GM19452 (cell line): ENCODE measurements around the gene MYH15.
A peak's percentile ranks its signal among the peaks of the same experiment; 100 is the strongest.

Experiments
- ATAC-seq: cut with Tn5 transposase; IDR thresholded peaks from one replicate; pipeline ENCODE4 v1.9.1; 2021; ENCODE audit not compliant: unreplicated experiment

The MYH15 gene

DNA sequence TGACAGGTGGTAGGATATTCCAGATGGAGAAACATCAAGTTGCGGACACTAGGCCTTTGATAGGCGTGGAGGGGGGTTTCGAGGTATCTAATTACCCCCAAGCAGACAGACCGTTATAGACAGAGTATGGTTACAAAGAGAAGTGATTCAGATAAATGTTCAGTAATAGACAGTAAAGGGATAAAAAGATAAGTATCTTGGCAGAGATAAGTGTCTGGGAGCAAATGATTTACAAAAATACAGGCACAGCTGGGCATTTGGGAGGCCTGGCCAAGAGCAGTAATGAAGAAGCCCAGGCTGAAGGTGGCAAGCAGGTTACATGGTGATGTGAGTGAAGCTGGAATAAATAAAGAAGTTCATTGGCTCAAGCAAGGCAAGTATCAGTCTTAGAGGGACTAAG is 659 bp upstream of the MYH15 start:
- ATAC-seq = no peak

DNA sequence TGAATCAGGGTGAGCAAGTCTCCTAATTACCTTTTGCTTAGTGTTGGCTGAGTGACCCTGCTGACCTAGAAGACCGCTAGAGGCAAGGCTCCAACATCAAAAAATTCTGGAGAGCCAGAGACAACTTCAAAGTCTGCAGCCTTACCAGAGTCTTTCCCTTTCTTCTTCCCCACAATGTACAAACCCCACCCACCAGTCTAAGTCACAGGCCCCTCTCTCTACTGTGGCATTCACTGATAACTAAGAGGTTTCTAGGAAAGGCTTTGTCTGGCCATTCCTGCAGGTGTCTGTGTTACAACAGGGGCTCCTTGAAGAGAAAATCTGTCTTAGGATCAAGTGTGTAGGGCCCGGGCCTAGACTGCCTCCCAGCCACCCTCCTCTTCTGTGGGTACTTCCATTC is 525 bp downstream of the MYH15 start:
- no peak for ATAC-seq

DNA sequence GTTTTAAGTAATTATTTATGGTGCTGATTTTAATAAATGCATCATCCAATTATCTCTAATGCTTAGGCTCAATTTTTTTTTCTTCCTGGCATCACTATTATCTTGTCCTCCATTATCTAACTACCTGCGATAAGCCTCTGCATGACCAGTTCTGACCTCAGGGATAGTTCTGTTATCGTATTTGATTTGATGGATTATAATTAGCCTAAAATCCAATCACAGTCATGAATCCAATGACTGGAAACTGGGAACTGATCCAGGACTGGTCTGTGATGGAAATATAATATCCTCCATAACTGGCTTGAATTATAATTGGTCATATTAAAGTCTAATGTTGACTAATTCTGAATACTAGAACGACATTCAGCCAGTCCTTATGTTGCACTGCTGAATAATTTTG is 1.1 kb downstream of the MYH15 start:
- no peak for ATAC-seq

DNA sequence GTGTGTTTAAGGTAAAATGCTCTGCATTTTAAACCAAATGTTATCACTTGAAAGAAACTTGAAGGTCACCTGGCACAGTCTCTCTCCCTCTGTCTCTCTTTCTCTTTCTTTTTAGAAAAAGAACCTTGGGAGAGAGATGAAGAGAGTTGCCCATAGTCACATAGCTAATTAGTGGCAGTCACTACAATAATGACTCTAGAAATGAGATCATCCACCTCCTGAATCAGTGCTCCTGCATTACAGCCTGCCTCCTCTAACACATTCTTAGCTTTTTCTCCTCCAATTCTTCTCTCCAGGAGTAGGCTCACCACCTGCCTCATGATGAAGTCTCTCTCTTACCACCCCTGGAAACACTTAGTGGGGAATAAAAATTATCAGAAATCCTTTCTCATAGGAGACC is 2.5 kb downstream of the MYH15 start:
- no peak for ATAC-seq

DNA sequence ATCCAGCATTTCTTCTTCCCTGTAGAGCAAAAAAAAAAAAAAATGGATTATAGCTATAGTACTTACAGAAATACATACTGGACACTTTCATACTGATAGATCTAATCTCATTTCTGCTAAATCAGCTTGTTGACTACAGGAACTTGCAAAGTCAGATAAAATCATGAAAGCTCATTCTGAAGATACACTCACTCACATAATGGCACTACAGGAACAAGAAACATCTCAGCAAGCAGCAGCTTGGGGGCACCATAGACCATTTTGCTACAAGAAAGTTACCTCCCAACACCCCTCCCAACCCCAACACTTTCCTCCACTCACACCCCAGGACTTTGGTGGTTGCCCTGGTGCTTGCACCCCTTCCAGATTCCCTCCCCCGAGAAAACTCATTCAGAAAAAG is 4.6 kb downstream of the MYH15 start:
- no peak for ATAC-seq

DNA sequence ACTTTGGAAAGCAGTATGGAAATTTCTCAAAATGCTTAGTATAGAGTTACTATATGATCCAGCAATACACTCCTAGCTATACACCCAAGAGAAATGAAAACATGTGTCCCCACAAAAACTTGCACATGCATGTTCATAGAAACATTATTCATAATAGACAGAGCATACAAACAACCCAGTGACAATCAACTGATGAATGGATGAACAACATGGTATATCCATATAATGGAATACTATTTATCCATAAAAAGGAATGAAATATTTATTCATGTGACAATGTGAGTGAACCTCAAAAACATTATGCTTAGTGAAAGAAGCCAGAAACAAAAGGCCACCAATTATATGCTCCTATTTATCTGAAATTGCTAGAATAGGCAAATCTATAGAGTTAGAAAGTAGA is 6.7 kb downstream of the MYH15 start:
- ATAC-seq = no peak

DNA sequence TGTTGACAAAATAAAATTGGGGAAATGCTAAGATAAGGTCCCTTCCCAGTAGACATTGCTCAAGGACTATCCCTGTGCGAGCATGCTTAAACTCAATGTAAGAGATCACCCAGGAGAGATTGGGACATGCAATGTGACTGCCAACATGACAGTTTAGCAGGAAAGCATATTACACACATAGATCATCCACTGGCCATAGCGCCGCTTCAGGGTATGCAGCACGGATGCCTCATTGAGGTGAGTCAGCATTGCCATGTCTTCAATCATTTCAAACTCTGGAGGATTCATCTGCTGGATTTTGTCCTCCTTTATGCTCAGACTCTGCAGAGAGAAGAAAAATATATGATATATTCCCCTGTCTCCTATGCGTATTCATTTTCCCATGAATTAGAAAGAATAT is 8.9 kb downstream of the MYH15 start:
- ATAC-seq = no peak

DNA sequence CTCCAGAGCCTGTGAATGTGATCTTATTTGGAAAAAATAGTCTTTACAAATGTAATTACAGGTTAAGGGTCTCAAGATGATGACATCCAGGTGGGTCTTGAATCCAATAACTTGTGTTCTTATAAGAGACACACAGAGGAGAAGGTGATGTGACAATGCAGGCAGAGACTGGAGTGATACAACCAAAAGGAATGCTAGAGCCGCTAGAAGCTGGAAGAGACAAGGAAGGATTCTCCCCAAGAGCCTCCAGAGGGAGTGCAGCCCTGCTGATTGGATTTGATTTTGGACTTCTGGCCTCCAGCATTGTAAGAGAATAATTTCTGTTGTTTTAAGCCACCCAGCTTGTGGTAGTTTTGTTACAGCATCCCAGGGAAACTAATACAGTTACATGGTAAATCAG is 9.7 kb downstream of the MYH15 start:
- ATAC-seq = no peak

DNA sequence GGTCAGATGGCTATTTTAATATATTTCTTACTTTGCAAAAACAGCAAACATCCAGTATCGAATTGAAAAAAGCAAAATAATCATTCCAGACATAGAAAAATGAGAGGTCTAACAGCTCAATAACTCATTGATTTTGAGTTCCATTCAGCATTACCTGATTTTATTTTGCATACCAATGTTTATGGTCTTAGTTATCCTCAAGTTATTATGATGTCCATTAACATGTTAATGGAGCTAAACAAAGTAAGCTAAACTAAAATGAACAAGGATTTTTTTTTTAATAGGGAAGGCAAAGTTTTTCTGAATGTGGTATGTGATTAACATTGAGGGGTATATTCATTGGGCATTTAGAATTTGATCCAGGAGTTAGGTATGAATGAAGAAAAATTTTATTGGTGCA is 13.1 kb downstream of the MYH15 start:
- no peak for ATAC-seq

DNA sequence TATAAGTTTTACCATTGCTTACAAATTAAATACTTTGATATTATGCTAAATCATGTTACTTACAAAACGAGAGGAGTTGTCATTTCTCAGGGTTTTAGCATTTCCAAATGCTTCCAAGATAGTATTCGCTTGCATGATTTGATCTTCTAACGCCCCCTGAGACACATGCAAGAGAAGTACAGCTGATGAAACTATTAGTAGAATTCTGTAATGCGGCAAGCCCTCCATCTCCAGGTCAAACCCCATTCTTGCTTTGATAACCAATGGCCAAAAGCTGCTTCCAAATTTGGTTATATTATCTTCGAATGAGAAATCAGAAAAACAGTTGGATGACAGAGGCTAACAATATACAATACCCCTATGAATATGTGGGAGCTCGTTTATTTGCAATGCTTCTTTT is 14.7 kb downstream of the MYH15 start:
- no peak for ATAC-seq

DNA sequence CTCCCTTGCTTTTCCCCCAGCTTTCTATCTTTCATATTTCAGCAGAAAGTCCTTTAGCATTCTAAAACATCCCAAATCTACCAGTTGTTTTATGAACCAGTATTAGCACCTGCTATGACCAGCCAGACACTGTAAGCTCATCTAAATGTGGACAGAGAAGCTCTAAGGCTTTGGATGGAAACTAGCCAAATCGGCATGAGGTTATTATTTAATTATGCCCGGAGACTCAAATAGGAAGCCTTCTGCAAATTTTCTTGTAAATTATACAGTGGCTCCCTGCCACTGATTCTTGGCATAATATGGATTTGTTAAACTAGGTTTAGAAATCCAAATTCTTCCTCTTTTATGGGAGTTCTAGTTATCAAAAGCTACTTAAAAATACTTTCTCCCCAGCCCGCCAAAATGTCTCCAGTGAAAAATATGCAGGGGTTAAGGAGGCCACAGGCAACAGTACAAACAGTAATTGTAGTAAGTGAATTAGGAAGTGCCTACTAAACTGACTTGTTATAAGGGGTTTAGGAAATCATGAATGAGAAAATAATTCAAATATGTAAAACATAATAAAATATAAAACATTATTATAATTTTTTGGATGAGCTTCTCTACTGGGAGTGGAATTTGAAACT is 15.4 kb downstream of the MYH15 start:
- no peak for ATAC-seq

DNA sequence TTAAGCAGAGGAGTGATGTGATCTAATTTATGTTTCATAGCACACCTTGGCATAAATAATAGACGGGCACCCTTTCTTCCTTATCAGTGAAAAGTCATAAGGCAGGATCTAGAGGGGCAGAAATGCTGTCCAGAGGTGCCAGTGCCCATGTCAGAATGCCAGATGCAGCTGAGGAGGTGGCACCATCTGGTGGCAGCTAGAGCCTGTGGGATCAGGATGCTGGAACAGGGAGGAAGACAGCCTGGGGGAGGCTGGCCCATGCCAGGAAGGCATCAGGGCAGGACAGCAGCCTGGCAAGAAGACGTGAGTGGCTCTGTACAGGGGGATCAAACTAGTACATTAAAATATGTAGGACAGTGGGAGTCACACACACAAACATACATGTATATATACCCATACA is 16.5 kb downstream of the MYH15 start:
- ATAC-seq = no peak

DNA sequence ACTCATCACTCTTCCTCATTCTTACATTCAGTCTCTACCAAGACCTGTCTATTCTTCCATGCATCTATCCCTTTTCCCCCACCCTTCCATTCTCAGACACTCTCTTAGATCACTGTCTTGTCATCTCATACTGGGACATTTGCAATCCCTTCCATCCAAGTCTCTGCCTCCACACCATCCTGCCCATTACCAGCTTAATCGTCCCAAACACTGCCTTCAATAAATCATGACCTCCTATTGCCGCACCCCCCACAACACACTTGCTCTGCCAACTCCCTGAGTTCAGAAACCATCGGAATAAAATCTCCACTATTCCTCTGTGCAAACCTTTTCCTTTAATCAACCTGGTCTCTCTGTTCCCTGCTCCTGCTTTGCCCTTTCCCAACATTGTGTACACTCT is 18.9 kb downstream of the MYH15 start:
- ATAC-seq = no peak

DNA sequence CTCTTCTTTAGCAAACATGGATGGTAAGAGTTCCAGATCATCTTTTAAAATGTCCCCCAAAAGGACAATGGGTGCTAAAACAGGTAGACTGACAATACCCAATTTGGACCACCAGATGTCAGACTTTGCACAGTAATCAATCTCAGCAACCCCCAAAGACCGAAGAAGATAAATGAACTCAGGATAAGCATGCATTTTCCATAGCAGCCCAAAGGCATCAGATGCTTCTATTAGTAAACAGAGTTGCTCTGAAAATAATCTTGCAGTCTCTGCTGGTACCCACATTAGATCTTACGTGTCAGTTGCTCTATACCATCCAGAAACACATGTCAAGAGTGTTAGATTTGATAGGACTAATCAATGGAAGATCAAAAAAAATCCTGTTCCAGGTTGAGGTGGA is 20.6 kb downstream of the MYH15 start:
- ATAC-seq = no peak

DNA sequence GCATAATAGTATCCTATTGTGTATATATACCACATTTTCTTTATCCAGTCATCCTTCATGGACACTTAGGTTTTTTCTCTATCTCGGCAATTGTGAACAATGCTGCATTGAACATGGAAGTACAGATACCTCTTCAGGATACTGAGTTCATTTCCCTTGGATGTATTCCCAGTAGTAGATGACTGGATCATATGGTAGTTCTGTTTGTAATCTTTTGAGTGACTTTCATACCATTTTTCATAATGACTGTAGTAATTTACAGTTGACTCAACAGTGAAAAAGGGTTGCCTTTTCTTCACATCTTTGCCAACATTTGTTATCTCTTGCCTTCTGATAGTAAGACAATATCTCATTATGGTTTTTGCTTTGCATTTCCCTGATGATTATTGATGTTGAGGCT is 21.8 kb downstream of the MYH15 start:
- ATAC-seq = no peak

DNA sequence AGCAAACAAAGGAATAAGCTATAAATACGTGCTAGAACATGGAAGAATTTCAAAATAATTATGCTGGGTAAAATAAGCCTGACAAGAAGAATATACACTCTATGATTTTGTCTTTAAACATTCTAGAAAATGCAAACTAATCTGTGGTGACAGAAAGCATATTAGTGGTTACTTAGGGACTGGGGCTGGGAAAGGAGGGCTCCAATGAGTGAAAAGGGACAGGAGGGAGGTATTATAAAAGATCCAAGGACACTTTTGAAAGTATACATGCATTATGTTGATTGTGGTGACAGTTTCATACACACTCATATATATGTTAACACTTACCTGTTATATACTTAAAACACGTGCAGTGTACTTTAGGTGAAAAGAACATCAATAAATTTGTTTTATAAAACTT is 23.0 kb downstream of the MYH15 start:
- no peak for ATAC-seq

DNA sequence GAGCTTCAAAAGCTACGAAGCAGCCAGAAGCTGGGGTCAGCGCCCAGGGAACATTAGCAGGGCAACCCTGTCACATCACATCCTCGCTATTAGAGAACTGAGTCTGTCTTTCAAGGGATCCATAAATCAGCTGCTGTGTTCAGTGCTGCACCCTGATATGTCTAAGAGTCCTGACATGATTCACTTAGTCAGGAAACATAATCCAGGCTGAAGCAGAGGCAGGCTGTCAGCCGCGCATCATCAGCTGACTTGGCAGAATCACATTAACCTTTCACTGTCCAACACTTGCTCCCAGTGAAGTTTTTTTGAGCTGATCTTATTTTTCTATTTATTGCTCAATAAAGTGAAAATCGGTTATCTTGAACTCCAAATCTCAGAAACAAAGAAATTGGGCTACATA is 23.5 kb downstream of the MYH15 start:
- ATAC-seq = no peak

DNA sequence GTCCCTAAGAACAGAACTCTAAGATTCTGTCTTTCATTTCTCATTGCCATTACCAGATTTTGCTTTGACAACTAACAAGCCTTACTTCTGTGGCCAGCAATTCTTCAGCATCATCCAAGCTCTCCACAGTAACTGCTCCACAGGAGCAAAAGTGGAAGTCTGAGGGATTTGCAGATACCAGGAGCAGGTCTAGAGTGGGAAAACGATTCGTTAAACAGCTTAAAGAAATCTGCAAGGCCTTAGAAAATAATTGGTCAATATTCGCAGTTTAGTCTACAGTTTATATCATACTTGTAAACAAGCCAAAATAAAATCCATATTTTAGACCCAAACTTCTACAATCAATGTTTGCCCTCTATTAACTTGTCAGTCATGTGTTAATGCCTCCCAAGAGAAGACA is 24.1 kb downstream of the MYH15 start:
- no peak for ATAC-seq

DNA sequence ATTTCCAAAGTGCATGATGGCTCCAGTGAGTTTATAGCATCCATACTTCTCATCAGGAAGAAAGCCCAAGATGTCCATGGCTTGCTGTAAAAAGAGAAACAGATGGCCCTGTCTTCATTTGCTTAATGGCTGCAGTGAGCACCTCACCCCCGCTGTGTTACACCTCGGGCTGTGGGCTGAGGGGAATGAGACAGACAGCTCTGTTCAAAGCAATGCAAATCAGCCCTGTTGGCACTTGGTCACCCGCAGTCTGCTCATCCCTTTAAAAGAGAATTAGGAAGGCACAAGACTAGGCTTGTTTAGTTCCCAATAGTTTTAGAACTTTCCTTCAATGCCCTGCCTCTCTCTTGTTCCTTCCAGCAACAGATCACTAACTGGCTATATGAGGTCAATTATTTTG is 25.2 kb downstream of the MYH15 start:
- no peak for ATAC-seq

DNA sequence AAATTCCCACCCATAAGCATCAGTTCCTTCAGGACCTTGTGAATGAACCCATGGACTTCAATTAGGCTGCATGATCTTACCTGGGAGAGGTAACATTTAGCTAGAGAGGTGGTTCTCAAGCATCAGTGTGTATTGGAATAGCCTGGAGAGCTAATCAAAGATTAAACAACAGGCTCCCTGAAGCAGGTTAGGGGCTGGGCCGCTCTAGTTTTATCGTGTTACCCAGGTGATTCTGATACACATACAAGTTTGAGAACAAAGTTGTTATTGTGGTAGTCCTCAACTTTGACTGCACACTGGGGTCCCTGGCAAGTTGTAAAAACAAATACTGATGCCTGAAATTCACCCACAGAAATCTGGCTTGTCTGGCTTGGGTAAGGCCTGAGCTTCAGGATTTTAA is 31.2 kb downstream of the MYH15 start:
- ATAC-seq = no peak

DNA sequence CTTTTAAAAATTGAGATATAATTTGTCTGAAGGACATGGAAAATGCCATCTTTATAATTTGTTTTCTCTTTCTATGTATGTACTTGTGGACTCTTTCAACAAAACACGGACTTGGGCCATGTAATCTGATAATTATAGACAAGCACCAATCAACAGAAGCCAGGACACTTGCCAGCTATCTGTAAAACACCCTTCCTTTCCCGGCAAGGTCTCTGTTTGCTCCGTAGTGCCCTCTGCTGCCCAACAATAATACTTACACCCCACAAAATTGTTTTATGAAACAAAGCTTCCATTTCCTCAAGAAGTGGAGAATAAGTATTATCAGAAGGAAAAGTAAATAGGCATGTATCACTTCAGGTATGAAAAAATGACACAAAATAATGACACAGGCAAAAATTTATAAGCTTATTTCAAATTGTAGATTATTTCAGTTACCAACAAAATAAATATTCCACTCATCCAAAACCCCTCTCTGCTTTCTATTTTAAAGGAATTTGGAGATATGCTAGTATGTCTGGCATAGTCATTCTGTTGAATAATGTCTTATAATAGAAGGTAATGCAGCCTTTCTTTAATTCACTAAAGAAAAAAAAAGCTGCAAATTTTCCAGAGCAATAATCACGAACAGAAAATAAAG is 32.8 kb downstream of the MYH15 start:
- ATAC-seq = peak; percentile 62

DNA sequence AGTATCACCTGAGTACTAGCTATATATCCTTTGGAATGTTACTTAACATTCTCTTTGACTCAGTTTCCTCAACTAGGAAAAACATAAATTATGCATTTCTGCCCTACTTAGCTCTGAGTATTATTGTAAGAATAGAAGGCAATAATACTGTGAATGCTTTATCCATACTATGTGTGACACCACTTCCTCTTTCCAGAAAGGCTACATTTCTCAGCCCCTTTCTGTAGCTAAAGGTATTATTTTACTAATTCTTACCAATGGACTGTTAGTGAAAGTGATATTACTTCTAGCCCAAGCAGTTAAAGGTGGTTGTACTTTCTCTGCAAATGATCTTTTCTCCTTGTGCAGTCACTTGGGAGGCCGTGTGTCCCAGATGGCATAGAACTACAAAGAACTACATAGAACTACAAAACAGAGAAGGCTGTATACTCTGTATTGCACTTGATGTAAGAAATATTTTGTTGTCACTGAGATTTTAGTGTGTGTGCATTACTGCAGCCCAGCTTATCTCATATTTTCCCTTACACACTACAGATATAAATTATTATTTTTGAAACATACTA is 35.1 kb downstream of the MYH15 start:
- ATAC-seq = no peak

DNA sequence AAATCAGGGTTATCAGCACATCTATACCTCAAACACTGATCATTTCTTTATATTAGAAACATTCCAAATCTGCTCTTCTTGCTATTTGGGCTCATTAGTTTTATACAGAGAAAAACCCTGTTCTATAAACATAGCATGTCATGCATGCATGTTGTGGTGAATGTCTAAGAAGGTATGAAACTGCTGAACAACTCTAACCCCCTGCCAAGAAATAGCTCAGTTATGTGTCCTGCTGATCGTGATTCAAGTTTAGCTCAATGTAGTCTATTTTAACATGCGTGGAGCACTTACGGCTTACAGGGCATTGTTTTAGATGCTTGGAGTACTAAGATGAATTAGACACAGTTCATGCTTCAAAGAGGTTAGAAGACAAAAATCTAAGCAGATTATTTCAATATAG is 35.8 kb downstream of the MYH15 start:
- no peak for ATAC-seq
